H1 (cell line): ENCODE measurements around the gene CDK16. TPM values are rescaled to one million over a fixed set of nuclear protein-coding genes. Genes with fewer than 3 reads are reported as not detected.

Experiments
- CTCF ChIA-PET: fragments of 300-600 bp; sonication (Branson Sonifier 250); formaldehyde crosslinking; loops from one replicate; lab custom pipeline; 2021; ENCODE audit not compliant: partially characterized antibody; lab: Charles Lee
- POLR2A ChIA-PET: fragments of 300-600 bp; sonication (Branson Sonifier 250); formaldehyde crosslinking; loops from one replicate; lab custom pipeline; 2021; ENCODE audit warnings: inconsistent platforms; ENCODE audit not compliant: partially characterized antibody; lab: Charles Lee
- DNase-seq, 2 experiments: peaks; one replicate each; pipeline versions ENCODE4 v3.0.0 to v3.0.0-alpha.2; 2010 to 2022; ENCODE audit warnings: low spot score in 2 of 2, low read depth in 1 of 2, mixed read lengths in 1 of 2
- FAIRE-seq: peaks from 2 replicates; lab custom pipeline; 2011; peaks lifted over from hg19 to GRCh38; lab: Jason Lieb, UNC
- H2AFZ ChIP-seq: 2 replicates; pipeline ENCODE4 v1.8.1; 2012; ENCODE audit warnings: low read length, inconsistent platforms
- H2AK5ac ChIP-seq: 2 replicates; pipeline ENCODE4 v1.6.1; 2013; ENCODE audit warnings: low read depth, low read length
- H2BK120ac ChIP-seq: replicated peaks from 2 replicates; pipeline ENCODE3; 2013; ENCODE audit warnings: low read depth, low read length, inconsistent platforms
- H2BK12ac ChIP-seq: 2 replicates; pipeline ENCODE4 v1.6.1; 2013; ENCODE audit warnings: low read depth, low read length
- H2BK15ac ChIP-seq: 2 replicates; pipeline ENCODE4 v1.6.1; 2013; ENCODE audit warnings: low read length
- H2BK20ac ChIP-seq: 2 replicates; pipeline ENCODE4 v1.6.1; 2013; ENCODE audit warnings: low read length
- H2BK5ac ChIP-seq: 2 replicates; pipeline ENCODE4 v1.6.1; 2013; ENCODE audit warnings: low read depth, low read length
- H3K14ac ChIP-seq: 2 replicates; pipeline ENCODE4 v1.6.1; 2013; ENCODE audit warnings: inconsistent platforms; ENCODE audit not compliant: insufficient read length
- H3K18ac ChIP-seq: 2 replicates; pipeline ENCODE4 v1.6.1; 2013; ENCODE audit warnings: low read length; ENCODE audit errors: extremely low read depth
- H3K23ac ChIP-seq: 2 replicates; pipeline ENCODE4 v1.6.1; 2013; ENCODE audit warnings: inconsistent platforms; ENCODE audit not compliant: insufficient read length
- H3K23me2 ChIP-seq: 2 replicates; pipeline ENCODE4 v1.6.1; 2013; ENCODE audit warnings: low read depth, low read length
- H3K27ac ChIP-seq: 2 replicates; pipeline ENCODE4 v1.6.1; 2011; ENCODE audit warnings: low read depth, low read length, inconsistent platforms
- H3K27me3 ChIP-seq, 4 experiments: replicated peaks in 1 of 4; 1 replicate in 1 of 4; 2 replicates in 3 of 4; pipeline versions ENCODE4 v1.6.1 to v1.8.1; 2011 to 2013; ENCODE audit warnings: low read length in 3 of 4, mild to moderate bottlenecking in 3 of 4, inconsistent platforms in 2 of 4, mixed read lengths in 2 of 4, moderate library complexity in 1 of 4; ENCODE audit not compliant: control insufficient read depth in 3 of 4, insufficient read depth in 3 of 4; ENCODE audit errors: extremely low read depth in 1 of 4
- H3K36me3 ChIP-seq, 4 experiments: 2 replicates each; pipeline versions ENCODE4 v1.6.1 to v1.8.1; 2011 to 2013; ENCODE audit warnings: mild to moderate bottlenecking in 4 of 4, low read length in 3 of 4, moderate library complexity in 2 of 4, control low read depth in 1 of 4, inconsistent platforms in 1 of 4; ENCODE audit not compliant: insufficient read depth in 4 of 4, control insufficient read depth in 2 of 4
- H3K4ac ChIP-seq: replicated peaks from 2 replicates; pipeline ENCODE3; 2013; ENCODE audit warnings: low read length, low read depth, mixed read lengths, inconsistent platforms; ENCODE audit not compliant: insufficient read length
- H3K4me1 ChIP-seq, 4 experiments: replicated peaks in 1 of 4; 1 replicate in 1 of 4; 2 replicates in 3 of 4; pipeline versions ENCODE4 v1.6.1 to v1.8.1; 2011 to 2013; ENCODE audit warnings: low read length in 3 of 4, inconsistent platforms in 2 of 4, mixed read lengths in 1 of 4; ENCODE audit not compliant: insufficient read depth in 4 of 4, control insufficient read depth in 3 of 4
- H3K4me2 ChIP-seq, 2 experiments: 2 replicates each; pipeline versions ENCODE4 v1.6.1 to v1.8.1; 2011 to 2013; ENCODE audit warnings: low read depth in 2 of 2, low read length in 2 of 2, control low read depth in 1 of 2, inconsistent platforms in 1 of 2, mild to moderate bottlenecking in 1 of 2; ENCODE audit not compliant: insufficient read depth in 1 of 2
- H3K4me3 ChIP-seq, 4 experiments: fragments of 200-600, 300-600 bp in 1 of 4; sonication (generic), shearing (Covaris generic), sonication (Bioruptor Twin) in 1 of 4; 2 replicates each; pipeline versions ENCODE4 v1.5.1 to v1.8.1; 2011 to 2016; ENCODE audit warnings: low read length in 4 of 4, low read depth in 3 of 4, control low read depth in 2 of 4, inconsistent platforms in 2 of 4, mild to moderate bottlenecking in 2 of 4, mixed read lengths in 1 of 4, moderate library complexity in 1 of 4; ENCODE audit not compliant: insufficient read depth in 2 of 4; ENCODE audit errors: extremely low read depth in 1 of 4
- H3K56ac ChIP-seq: replicated peaks from 2 replicates; pipeline ENCODE3; 2013; ENCODE audit warnings: low read depth, mild to moderate bottlenecking, mixed read lengths, low read length, inconsistent platforms; ENCODE audit not compliant: insufficient read length
- H3K79me1 ChIP-seq: 2 replicates; pipeline ENCODE4 v1.6.1; 2013; ENCODE audit warnings: low read depth, low read length, control low read depth
- H3K79me2 ChIP-seq, 2 experiments: 2 replicates each; pipeline versions ENCODE4 v1.6.1 to v1.8.1; 2012 to 2013; ENCODE audit warnings: low read length in 2 of 2, mild to moderate bottlenecking in 2 of 2, inconsistent platforms in 1 of 2; ENCODE audit not compliant: insufficient read depth in 2 of 2, control insufficient read depth in 1 of 2
- H3K9ac ChIP-seq, 4 experiments: replicated peaks in 1 of 4; 1 replicate in 1 of 4; 2 replicates in 3 of 4; pipeline versions ENCODE4 v1.6.1 to v1.8.1; 2011 to 2013; ENCODE audit warnings: low read depth in 3 of 4, low read length in 3 of 4, control low read depth in 2 of 4, mild to moderate bottlenecking in 2 of 4, moderate library complexity in 2 of 4, inconsistent platforms in 1 of 4; ENCODE audit errors: extremely low read depth in 1 of 4
- H3K9me3 ChIP-seq, 2 experiments: 2 replicates each; pipeline versions ENCODE4 v1.6.1 to v1.8.1; 2012 to 2013; ENCODE audit warnings: mild to moderate bottlenecking in 2 of 2, moderate library complexity in 2 of 2, control low read depth in 1 of 2, inconsistent platforms in 1 of 2, low read depth in 1 of 2, low read length in 1 of 2, mixed read lengths in 1 of 2; ENCODE audit not compliant: insufficient read depth in 2 of 2
- H4K20me1 ChIP-seq, 2 experiments: replicated peaks in 1 of 2; 2 replicates each; pipeline versions ENCODE3 to v1.8.1; 2011 to 2013; ENCODE audit warnings: inconsistent platforms in 2 of 2, low read length in 2 of 2, mild to moderate bottlenecking in 1 of 2; ENCODE audit not compliant: insufficient read depth in 2 of 2, control insufficient read depth in 1 of 2
- H4K5ac ChIP-seq: 2 replicates; pipeline ENCODE4 v1.6.1; 2013; ENCODE audit warnings: low read length, low read depth, mixed read lengths, inconsistent platforms; ENCODE audit not compliant: insufficient read length
- H4K8ac ChIP-seq: 2 replicates; pipeline ENCODE4 v1.8.0; 2013; ENCODE audit warnings: mild to moderate bottlenecking, moderate library complexity, low read length, inconsistent platforms; ENCODE audit not compliant: insufficient read depth; ENCODE audit errors: extremely low read depth
- H4K91ac ChIP-seq: replicated peaks from 2 replicates; pipeline ENCODE3; 2013; ENCODE audit warnings: low read length, mixed read lengths, inconsistent platforms; ENCODE audit not compliant: insufficient read length
- BCL11A ChIP-seq, 2 experiments: IDR thresholded peaks; one replicate each; pipeline ENCODE4 v1.6.1; 2011; ENCODE audit warnings: low read depth in 2 of 2, low read length in 2 of 2, mild to moderate bottlenecking in 2 of 2
- CEBPB ChIP-seq: IDR thresholded peaks from 2 replicates; pipeline ENCODE4 v1.6.1; 2012; ENCODE audit warnings: low read depth, low read length
- CREB1 ChIP-seq: IDR thresholded peaks from 2 replicates; pipeline ENCODE4 v1.6.1; 2012; ENCODE audit warnings: inconsistent platforms
- FOSL1 ChIP-seq: IDR thresholded peaks from 2 replicates; pipeline ENCODE4 v1.6.1; 2011; ENCODE audit warnings: mild to moderate bottlenecking, low read depth, low read length, moderate library complexity; ENCODE audit not compliant: insufficient read depth
- JUN ChIP-seq: IDR thresholded peaks from 2 replicates; pipeline ENCODE4 v1.6.1; 2011; ENCODE audit warnings: low read depth, mild to moderate bottlenecking, improper control_type of control experiment, low read length
- POLR2A ChIP-seq, 2 experiments: IDR thresholded peaks; 1 replicate in 1 of 2; 2 replicates in 1 of 2; pipeline ENCODE4 v1.6.1; 2011; ENCODE audit warnings: low read depth in 2 of 2, low read length in 2 of 2, mild to moderate bottlenecking in 2 of 2; ENCODE audit errors: control extremely low read depth in 1 of 2
- RBBP5 ChIP-seq: IDR thresholded peaks from 2 replicates; pipeline ENCODE4 v1.7.1; 2012; ENCODE audit warnings: low read depth, mild to moderate bottlenecking, inconsistent platforms, low read length, moderate library complexity, borderline replicate concordance
- SUZ12 ChIP-seq: fragments of 200-600 bp; sonication (generic); IDR thresholded peaks from 2 replicates; pipeline ENCODE4 v1.6.1; 2012; ENCODE audit warnings: mild to moderate bottlenecking, inconsistent platforms, low read length, moderate library complexity, mixed read lengths
- TAF1 ChIP-seq: IDR thresholded peaks from 2 replicates; pipeline ENCODE4 v1.6.1; 2011; ENCODE audit warnings: mild to moderate bottlenecking, low read depth, low read length
- TBP ChIP-seq: IDR thresholded peaks from 2 replicates; pipeline ENCODE4 v1.6.1; 2011; ENCODE audit warnings: low read depth, low read length, improper control_type of control experiment
- ZNF274 ChIP-seq: IDR thresholded peaks from 2 replicates; pipeline ENCODE4 v1.7.0; 2012; ENCODE audit warnings: low read length, borderline replicate concordance; ENCODE audit errors: extremely low read depth
- WGBS, 2 experiments: shearing (Covaris generic) in 1 of 2; methylation state at CpG; one replicate each; pipeline versions ENCODE4 v1.1.6 to v1.1.7; 2013 to 2015; ENCODE audit warnings: low lambda C conversion rate in 2 of 2, mixed read lengths in 2 of 2, inconsistent platforms in 1 of 2, low coverage in 1 of 2, missing lambda C conversion rate in 1 of 2; ENCODE audit not compliant: insufficient replicate concordance in 2 of 2, insufficient coverage in 1 of 2, insufficient read length in 1 of 2; ENCODE audit errors: extremely low coverage in 1 of 2, missing lambda C conversion rate in 1 of 2; 5-methylcytosine and 5-hydroxymethylcytosine counted together
- polyA plus RNA-seq, 7 experiments: library from polyadenylated mRNA; depleted of rRNA in 3 of 7; stranded (reverse) in 5 of 7; unstranded in 2 of 7; fragments of >200 nt in 5 of 7; fragments of 200-250 nt in 2 of 7; gene quantifications; 1 replicate in 5 of 7; 2 replicates in 1 of 7; 4 replicates in 1 of 7; pipeline versions ENCODE4 v1.2.1 to v1.2.3, GENCODE V29; 2011 to 2013; ENCODE audit warnings: missing spikeins in 2 of 7, mixed read lengths in 2 of 7
- total RNA-seq: library from RNA; stranded (reverse); fragmentation: NEBNext Ultra II Directional; extraction: Animal tissue kit (Norgen Biotek cat#: 25700); gene quantifications from 2 replicates; pipeline ENCODE4 v1.2.1, GENCODE V29; 2021
- TF ChIP-seq, protein P1 (sequence below), 3 experiments: IDR thresholded peaks; 1 replicate in 2 of 3; 2 replicates in 1 of 3; pipeline versions ENCODE4 v1.5.1 to v1.6.1; 2011; ENCODE audit warnings: low read length in 3 of 3, mild to moderate bottlenecking in 3 of 3, inconsistent platforms in 2 of 3, low read depth in 1 of 3, moderate library complexity in 1 of 3; ENCODE audit not compliant: insufficient read depth in 1 of 3; ENCODE audit errors: control extremely low read depth in 1 of 3

The CDK16 gene
- total and polyA plus RNA-seq, 2 of the 8 experiments (the other 6 are each of a cell fraction or from before 2014, with no cell fraction given): 124 to 204 TPM

DNA sequence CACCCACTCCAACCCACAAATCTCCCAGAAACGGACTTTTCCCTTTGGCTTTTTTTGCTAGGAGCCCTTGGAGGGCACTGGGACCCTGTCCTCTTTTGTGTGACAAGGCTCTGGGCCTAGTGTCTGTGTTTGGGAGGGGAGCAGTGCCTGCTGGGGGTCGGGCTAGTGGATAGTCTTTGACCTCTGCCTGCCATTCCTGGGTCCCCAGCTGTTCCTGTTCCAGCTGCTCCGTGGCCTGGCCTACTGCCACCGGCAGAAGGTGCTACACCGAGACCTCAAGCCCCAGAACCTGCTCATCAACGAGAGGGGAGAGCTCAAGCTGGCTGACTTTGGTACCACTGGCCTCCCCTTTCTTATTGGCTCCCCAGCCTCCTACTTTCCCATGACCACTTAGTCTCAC, 7.6 kb downstream of the CDK16 start:
- POLR2A ChIA-PET: interaction anchor here (0.6 to 2.2 kb wide), 3 partner anchors 11 to 158 kb away, joined by 3 to 7 read pairs (median 3); no protein-coding TSS in a partner anchor
- peaks cover 2 to 14% of the 10 kb centered on the region in 2 experiments for H4K20me1 ChIP-seq
- no peak overlapping the region for H3K4ac ChIP-seq
- no peak overlapping the region for H2BK20ac ChIP-seq
- H4K8ac ChIP-seq: no peak overlapping the region
- no peaks in the 10 kb centered on the region for H3K4me1 ChIP-seq
- H3K18ac ChIP-seq: no peak overlapping the region
- no peak overlapping the region for H3K4me3 ChIP-seq
- no peak overlapping the region for H2BK5ac ChIP-seq
- H4K5ac ChIP-seq: no peak overlapping the region
- no peak for FAIRE-seq
- no peak overlapping the region for H3K14ac ChIP-seq
- H4K91ac ChIP-seq: no peak overlapping the region
- H2BK15ac ChIP-seq: no peak overlapping the region
- H2BK12ac ChIP-seq: no peak overlapping the region
- H2AK5ac ChIP-seq: no peak overlapping the region
- no peak overlapping the region for H2AFZ ChIP-seq
- DNase-seq: no peak
- no peak overlapping the region for H3K9ac ChIP-seq
- no peaks in the 10 kb centered on the region; the same call in 1 of the 2 replicates for H3K79me1 ChIP-seq
- H3K36me3 ChIP-seq: peaks cover 9 to 61% (median 38%) of the 10 kb centered on the region in 4 experiments; a peak in 7 of 8 replicates
- peaks cover 3 to 13% of the 10 kb centered on the region in 2 experiments; a peak in 3 of 4 replicates for H3K79me2 ChIP-seq
- H3K9me3 ChIP-seq: no peaks in the 10 kb centered on the region
- H3K27me3 ChIP-seq: no peaks in the 10 kb centered on the region
- CTCF ChIA-PET: no interaction called here
- no peak overlapping the region for H2BK120ac ChIP-seq
- H3K27ac ChIP-seq: no peak overlapping the region
- H3K4me2 ChIP-seq: no peak overlapping the region
- 100% methylated on average over 4 of the region's 6 CpGs; no CpG with 5 or more reads in 1 of the 2 experiments for WGBS, 2 experiments
- H3K23me2 ChIP-seq: no peaks in the 10 kb centered on the region
- H3K56ac ChIP-seq: no peak overlapping the region
- H3K23ac ChIP-seq: no peak overlapping the region
- no peak for TF ChIP-seq POLR2A (IDR thresholded peaks at IDR 0.05; ENCODE audit: control extremely low read depth in 1 of 2, low read depth in 2 of 2, low read length in 2 of 2)
- no peak for TF ChIP-seq RBBP5
- TF ChIP-seq SUZ12: no peak
- TF ChIP-seq ZNF274: no peak
- no peak for TF ChIP-seq TBP
- TF ChIP-seq CEBPB: no peak
- TF ChIP-seq FOSL1: no peak
- TF ChIP-seq JUN: no peak
- TF ChIP-seq, protein P1, sequence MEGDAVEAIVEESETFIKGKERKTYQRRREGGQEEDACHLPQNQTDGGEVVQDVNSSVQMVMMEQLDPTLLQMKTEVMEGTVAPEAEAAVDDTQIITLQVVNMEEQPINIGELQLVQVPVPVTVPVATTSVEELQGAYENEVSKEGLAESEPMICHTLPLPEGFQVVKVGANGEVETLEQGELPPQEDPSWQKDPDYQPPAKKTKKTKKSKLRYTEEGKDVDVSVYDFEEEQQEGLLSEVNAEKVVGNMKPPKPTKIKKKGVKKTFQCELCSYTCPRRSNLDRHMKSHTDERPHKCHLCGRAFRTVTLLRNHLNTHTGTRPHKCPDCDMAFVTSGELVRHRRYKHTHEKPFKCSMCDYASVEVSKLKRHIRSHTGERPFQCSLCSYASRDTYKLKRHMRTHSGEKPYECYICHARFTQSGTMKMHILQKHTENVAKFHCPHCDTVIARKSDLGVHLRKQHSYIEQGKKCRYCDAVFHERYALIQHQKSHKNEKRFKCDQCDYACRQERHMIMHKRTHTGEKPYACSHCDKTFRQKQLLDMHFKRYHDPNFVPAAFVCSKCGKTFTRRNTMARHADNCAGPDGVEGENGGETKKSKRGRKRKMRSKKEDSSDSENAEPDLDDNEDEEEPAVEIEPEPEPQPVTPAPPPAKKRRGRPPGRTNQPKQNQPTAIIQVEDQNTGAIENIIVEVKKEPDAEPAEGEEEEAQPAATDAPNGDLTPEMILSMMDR (IDR thresholded peaks at IDR 0.05; ENCODE audit: control extremely low read depth in 1 of 3, insufficient read depth in 1 of 3, low read depth in 1 of 3, low read length in 3 of 3): no peak
- TF ChIP-seq BCL11A (IDR thresholded peaks at IDR 0.05; ENCODE audit: low read depth in 2 of 2, low read length in 2 of 2): no peak
- TF ChIP-seq TAF1: no peak
- TF ChIP-seq CREB1: no peak
